H9 (cell line): ENCODE data around the gene MVP. TPM values are rescaled to one million over a fixed set of nuclear protein-coding genes. Genes with fewer than 3 reads are reported as not detected.

Source experiments
- DNase-seq: peaks from one replicate; pipeline ENCODE4 v3.0.0-alpha.2; 2017
- H2AFZ ChIP-seq: one replicate; pipeline ENCODE4 v1.6.1; 2013; ENCODE audit warnings: mild to moderate bottlenecking, low read length, control low read depth, moderate library complexity
- H2AK5ac ChIP-seq: 2 replicates; pipeline ENCODE4 v1.6.1; 2013; ENCODE audit warnings: low read length, control low read depth, mixed read lengths; ENCODE audit not compliant: insufficient read length
- H2BK120ac ChIP-seq: one replicate; pipeline ENCODE4 v1.6.1; 2013; ENCODE audit warnings: low read depth, mild to moderate bottlenecking, low read length, control low read depth, inconsistent platforms; ENCODE audit not compliant: poor library complexity, severe bottlenecking
- H2BK12ac ChIP-seq: 2 replicates; pipeline ENCODE4 v1.6.1; 2013; ENCODE audit warnings: low read length, control low read depth, mixed read lengths, low read depth; ENCODE audit not compliant: insufficient read length
- H2BK15ac ChIP-seq: 2 replicates; pipeline ENCODE4 v1.6.1; 2013; ENCODE audit warnings: low read depth, low read length, control low read depth
- H2BK20ac ChIP-seq: one replicate; pipeline ENCODE4 v1.6.1; 2013; ENCODE audit warnings: low read depth, mild to moderate bottlenecking, low read length, control low read depth, inconsistent platforms; ENCODE audit not compliant: poor library complexity, severe bottlenecking
- H2BK5ac ChIP-seq: 2 replicates; pipeline ENCODE4 v1.6.1; 2013; ENCODE audit warnings: low read length, control low read depth, mixed read lengths; ENCODE audit not compliant: insufficient read length
- H3K14ac ChIP-seq: 2 replicates; pipeline ENCODE4 v1.6.1; 2013; ENCODE audit warnings: low read length, control low read depth; ENCODE audit not compliant: insufficient read depth
- H3K18ac ChIP-seq: 2 replicates; pipeline ENCODE4 v1.6.1; 2013; ENCODE audit warnings: low read depth, mild to moderate bottlenecking, mixed read lengths, low read length, control low read depth; ENCODE audit not compliant: insufficient read length
- H3K23ac ChIP-seq: 2 replicates; pipeline ENCODE4 v1.6.1; 2013; ENCODE audit warnings: low read length, control low read depth, mixed read lengths, low read depth; ENCODE audit not compliant: insufficient read length
- H3K23me2 ChIP-seq: 2 replicates; pipeline ENCODE4 v1.6.1; 2013; ENCODE audit warnings: low read depth, mild to moderate bottlenecking, mixed read lengths, low read length, control low read depth; ENCODE audit not compliant: insufficient read length, poor library complexity, severe bottlenecking
- H3K27ac ChIP-seq: 2 replicates; pipeline ENCODE4 v1.5.1; 2013; ENCODE audit warnings: low read length, control low read depth, mixed read lengths, low read depth; ENCODE audit not compliant: insufficient read length
- H3K27me3 ChIP-seq: 2 replicates; pipeline ENCODE4 v1.6.1; 2013; ENCODE audit warnings: low read length, control low read depth, inconsistent platforms; ENCODE audit not compliant: insufficient read depth
- H3K4ac ChIP-seq: 2 replicates; pipeline ENCODE4 v1.6.1; 2013; ENCODE audit warnings: low read depth, mild to moderate bottlenecking, control low read depth, inconsistent platforms, low read length, moderate library complexity
- H3K4me1 ChIP-seq: 2 replicates; pipeline ENCODE4 v1.6.1; 2013; ENCODE audit warnings: low read length, control low read depth, inconsistent platforms; ENCODE audit not compliant: insufficient read depth
- H3K4me2 ChIP-seq: 2 replicates; pipeline ENCODE4 v1.6.1; 2013; ENCODE audit warnings: low read length, control low read depth, mixed read lengths; ENCODE audit not compliant: insufficient read length, insufficient read depth
- H3K56ac ChIP-seq: 2 replicates; pipeline ENCODE4 v1.6.1; 2013; ENCODE audit warnings: low read depth, mild to moderate bottlenecking, mixed read lengths, low read length, control low read depth; ENCODE audit not compliant: insufficient read length
- H3K79me1 ChIP-seq: 2 replicates; pipeline ENCODE4 v1.6.1; 2013; ENCODE audit warnings: low read depth, mild to moderate bottlenecking, moderate library complexity, low read length, control low read depth, inconsistent platforms; ENCODE audit not compliant: insufficient read depth, poor library complexity, severe bottlenecking
- H3K79me2 ChIP-seq: 2 replicates; pipeline ENCODE4 v1.6.1; 2013; ENCODE audit warnings: low read length, control low read depth, inconsistent platforms; ENCODE audit not compliant: insufficient read depth
- H3K9ac ChIP-seq: 2 replicates; pipeline ENCODE4 v1.6.1; 2013; ENCODE audit warnings: low read length, control low read depth, mixed read lengths; ENCODE audit not compliant: insufficient read length; ENCODE audit errors: extremely low read depth
- H3K9me3 ChIP-seq: one replicate; pipeline ENCODE4 v1.6.1; 2013; ENCODE audit warnings: low read depth, low read length, inconsistent platforms; ENCODE audit not compliant: control insufficient read depth
- H3T11ph ChIP-seq: one replicate; pipeline ENCODE4 v1.6.1; 2013; ENCODE audit warnings: mild to moderate bottlenecking, low read length, control low read depth, inconsistent platforms
- H4K20me1 ChIP-seq: one replicate; pipeline ENCODE4 v1.6.1; 2013; ENCODE audit not compliant: control insufficient read depth, insufficient read length, insufficient read depth
- H4K5ac ChIP-seq: 2 replicates; pipeline ENCODE4 v1.6.1; 2013; ENCODE audit warnings: low read depth, mild to moderate bottlenecking, mixed read lengths, low read length, control low read depth; ENCODE audit not compliant: insufficient read length
- H4K8ac ChIP-seq: replicated peaks from 2 replicates; pipeline ENCODE4 v1.6.1; 2013; ENCODE audit warnings: low read length, control low read depth, mixed read lengths, low read depth; ENCODE audit not compliant: insufficient read length
- H4K91ac ChIP-seq: 2 replicates; pipeline ENCODE4 v1.6.1; 2013; ENCODE audit warnings: low read depth, mild to moderate bottlenecking, moderate library complexity, mixed read lengths, low read length, control low read depth; ENCODE audit not compliant: insufficient read length
- H3K27ac Mint-ChIP-seq, 3 experiments: 2 replicates in 2 of 3; 3 replicates in 1 of 3; pipeline ENCODE4 v1.8.0; 2020 to 2021; ENCODE audit warnings: mixed read lengths in 3 of 3, mild to moderate bottlenecking in 1 of 3, moderate library complexity in 1 of 3
- H3K27me3 Mint-ChIP-seq: 2 replicates; pipeline ENCODE4 v1.8.0; 2021; ENCODE audit warnings: low read depth, mild to moderate bottlenecking, moderate library complexity, mixed read lengths
- H3K36me3 Mint-ChIP-seq, 3 experiments: 2 replicates in 2 of 3; 3 replicates in 1 of 3; pipeline ENCODE4 v1.8.0; 2020 to 2021; ENCODE audit warnings: low read depth in 3 of 3, mixed read lengths in 3 of 3; ENCODE audit not compliant: insufficient read depth in 1 of 3
- H3K4me1 Mint-ChIP-seq, 2 experiments: 2 replicates each; pipeline ENCODE4 v1.8.0; 2020; ENCODE audit warnings: mixed read lengths in 2 of 2
- H3K4me3 Mint-ChIP-seq, 2 experiments: 2 replicates in 1 of 2; 3 replicates in 1 of 2; pipeline ENCODE4 v1.8.0; 2020 to 2021; ENCODE audit warnings: mild to moderate bottlenecking in 2 of 2, mixed read lengths in 2 of 2, moderate library complexity in 1 of 2
- H3K9me3 Mint-ChIP-seq, 2 experiments: 2 replicates in 1 of 2; 3 replicates in 1 of 2; pipeline ENCODE4 v1.8.0; 2020; ENCODE audit warnings: mild to moderate bottlenecking in 2 of 2, mixed read lengths in 2 of 2, moderate library complexity in 1 of 2
- CTCF ChIP-seq: fragments of 200-600 bp; sonication (generic); conservative IDR thresholded peaks from 3 replicates; pipeline ENCODE4 v1.8.0; 2021; ENCODE audit warnings: antibody characterized with exemption, mild to moderate bottlenecking
- WGBS: extraction: QIAGEN DNeasy Blood & Tissue Kit; methylation state at CpG from one replicate; pipeline ENCODE4 v1.1.7; 2013; ENCODE audit warnings: missing lambda C conversion rate, low lambda C conversion rate, mixed read lengths; ENCODE audit not compliant: insufficient read length; ENCODE audit errors: extremely low coverage; 5-methylcytosine and 5-hydroxymethylcytosine counted together
- total RNA-seq: library from RNA; stranded (reverse); gene quantifications from 2 replicates; pipeline ENCODE4 v1.2.1, GENCODE V29; 2021

Gene MVP
- total RNA-seq, 1 experiment from 2014 or later, result 3.1 TPM

- H3K79me1 ChIP-seq, result no peaks in the 10 kb centered on the region
- no peak for DNase-seq
- no peak overlapping the region for H2BK5ac ChIP-seq
- no peak for TF ChIP-seq CTCF
- H3K79me2 ChIP-seq, result no peaks in the 10 kb centered on the region
- H3K4me1 ChIP-seq, result no peaks in the 10 kb centered on the region
- no peak overlapping the region for H4K5ac ChIP-seq
- H3K9ac ChIP-seq, result no peak overlapping the region
- no peak overlapping the region for H2BK12ac ChIP-seq
- no peak overlapping the region for H4K8ac ChIP-seq
- H2BK15ac ChIP-seq, result no peak overlapping the region
- no peaks in the 10 kb centered on the region for H3K27me3 ChIP-seq
- H3K23ac ChIP-seq, result no peak overlapping the region
- H3K27ac Mint-ChIP-seq, result no peak overlapping the region
- H3K36me3 Mint-ChIP-seq, result no peaks in the 10 kb centered on the region
- no peak overlapping the region for H3K4ac ChIP-seq
- H3K27ac ChIP-seq, result no peak overlapping the region
- no peaks in the 10 kb centered on the region for H3K9me3 ChIP-seq
- no peaks in the 10 kb centered on the region for H3K4me1 Mint-ChIP-seq
- no peak overlapping the region for H2AFZ ChIP-seq
- no peak overlapping the region for H2BK120ac ChIP-seq
- no peaks in the 10 kb centered on the region for H3K9me3 Mint-ChIP-seq
- no peak overlapping the region for H3K4me2 ChIP-seq
- H3K23me2 ChIP-seq, result no peaks in the 10 kb centered on the region
- H3K56ac ChIP-seq, result no peak overlapping the region
- H3K18ac ChIP-seq, result no peak overlapping the region
- H3K14ac ChIP-seq, result no peak overlapping the region; the same call in 1 of the 2 replicates
- no peaks in the 10 kb centered on the region for H3K27me3 Mint-ChIP-seq
- no peak overlapping the region for H3T11ph ChIP-seq
- H4K91ac ChIP-seq, result no peak overlapping the region
- no CpG with 5 or more reads among the region's 23 CpGs for WGBS
- H2AK5ac ChIP-seq, result no peak overlapping the region
- no peak overlapping the region; a peak in 1 of 5 replicates for H3K4me3 Mint-ChIP-seq
- no peak overlapping the region for H2BK20ac ChIP-seq
- H4K20me1 ChIP-seq, result no peaks in the 10 kb centered on the region
Observed at GRCh38 chr16:29841631-29842030, 21.4 kb downstream of the MVP start.
